Stimulated activated CD8-positive, alpha-beta memory T cell treated with anti-CD3 and anti-CD28 coated beads, Interleukin-12 subunit alpha, Interleukin-12 subunit beta, amount 100 ng/mL, for 1 hour (primary cell): Measurements from ENCODE around the gene WDR75.
"Not testable (repeated sequence)": the region's sequence is repeated elsewhere in the genome, so short reads cannot be mapped to it uniquely, and the experiment has no call there.

Source experiments
- DNase-seq: peaks from one replicate; pipeline ENCODE4 v3.0.0-alpha.2; 2020; ENCODE audit warnings: low read depth

WDR75 gene

GRCh38 chr2:189440947-189441708, at the start of gene WDR75:
WDR75 (plus strand) TSS chr2:189441474; CDS start chr2:189441493, 19 bp downstream.
- peak; percentile 89 for DNase-seq

- no peak for DNase-seq
These were observed 47.7 kb upstream of the WDR75 start for GRCh38 chr2:189393440-189394111.

- no peak for DNase-seq
These were observed 46.7 kb upstream of the WDR75 start for GRCh38 chr2:189394525-189394924.

GRCh38 chr2:189402932-189403331, 38.3 kb upstream of the WDR75 start:
- DNase-seq: no peak

- no peak for DNase-seq
These were observed 34.6 kb upstream of the WDR75 start for GRCh38 chr2:189406586-189407233.

GRCh38 chr2:189407281-189408209, 33.7 kb upstream of the WDR75 start:
- DNase-seq: no peak

GRCh38 chr2:189408294-189408693, 33.0 kb upstream of the WDR75 start:
- no peak for DNase-seq

- no peak for DNase-seq
These were observed 32.1 kb upstream of the WDR75 start for GRCh38 chr2:189409131-189409530.

- no peak for DNase-seq
These were observed 31.6 kb upstream of the WDR75 start for GRCh38 chr2:189409647-189410046.

GRCh38 chr2:189411860-189412259, 29.4 kb upstream of the WDR75 start:
- DNase-seq: no peak

GRCh38 chr2:189412330-189412953, 28.8 kb upstream of the WDR75 start:
- DNase-seq: peak; percentile 32

GRCh38 chr2:189413249-189413648, 28.0 kb upstream of the WDR75 start:
- DNase-seq: no peak

GRCh38 chr2:189421644-189422043, 19.6 kb upstream of the WDR75 start:
- DNase-seq: no peak

- DNase-seq: no peak
These were observed 16.3 kb upstream of the WDR75 start for GRCh38 chr2:189424961-189425360.

GRCh38 chr2:189425676-189426075, 15.6 kb upstream of the WDR75 start:
- DNase-seq: no peak

GRCh38 chr2:189426886-189427285, 14.4 kb upstream of the WDR75 start:
- no peak for DNase-seq

GRCh38 chr2:189427872-189428271, 13.4 kb upstream of the WDR75 start:
- DNase-seq: no peak

- DNase-seq: not testable (repeated sequence)
These were observed 10.8 kb upstream of the WDR75 start for GRCh38 chr2:189430448-189430847.

- DNase-seq: not testable (repeated sequence)
These were observed 5.5 kb upstream of the WDR75 start for GRCh38 chr2:189435803-189436202.

- no peak for DNase-seq
These were observed 3.3 kb upstream of the WDR75 start for GRCh38 chr2:189437926-189438325.

- no peak for DNase-seq
These were observed 1.9 kb upstream of the WDR75 start for GRCh38 chr2:189439342-189439741.

- no peak for DNase-seq
These were observed 679 bp upstream of the WDR75 start for GRCh38 chr2:189440644-189440946.
